Tibial artery (tissue), 4 donors: ENCODE results near the gene CELSR3.

Experiments used
- DNase-seq, 2 donors: peaks; one replicate each; pipeline ENCODE4 v3.0.0-alpha.2; 2019
- H3K27ac ChIP-seq, 2 donors: fragments of 200-600 bp; sonication (generic) in 1 of 2; 1 replicate in 1 of 2; 2 replicates in 1 of 2; pipeline ENCODE4 v1.5.1; 2018 to 2019; ENCODE audit warnings: mild to moderate bottlenecking in 1 of 2
- H3K27me3 ChIP-seq, 2 donors: fragments of 200-600 bp; sonication (generic) in 1 of 2; one replicate each; pipeline versions ENCODE4 v1.5.1 to v1.6.0; 2016 to 2019
- H3K36me3 ChIP-seq, 3 donors: fragments of 200-600 bp; sonication (generic) in 2 of 3; one replicate each; pipeline ENCODE4 v1.5.1; 2016 to 2019; ENCODE audit warnings: mild to moderate bottlenecking in 2 of 3
- H3K4me1 ChIP-seq, 4 donors: fragments of 200-600 bp; sonication (generic) in 2 of 4; 1 replicate in 3 of 4; 2 replicates in 1 of 4; pipeline ENCODE4 v1.5.1; 2016 to 2019
- H3K4me3 ChIP-seq, 2 donors: fragments of 200-600 bp; sonication (generic) in 1 of 2; 1 replicate in 1 of 2; 2 replicates in 1 of 2; pipeline ENCODE4 v1.5.1; 2018 to 2019; ENCODE audit warnings: mild to moderate bottlenecking in 2 of 2
- H3K9me3 ChIP-seq, 3 donors: fragments of 200-600 bp; sonication (generic) in 1 of 3; one replicate each; pipeline ENCODE4 v1.5.1; 2016 to 2019
- CTCF ChIP-seq, 2 experiments: fragments of 200-600 bp in 1 of 2; fragments of 450-650 bp in 1 of 2; IDR thresholded peaks; one replicate each; pipeline ENCODE4 v1.5.1; 2017 to 2019; ENCODE audit warnings: antibody characterized with exemption in 2 of 2, mild to moderate bottlenecking in 1 of 2, moderate library complexity in 1 of 2
- intact Hi-C: fragments of 100-400 bp; cut with DNase I; formaldehyde crosslinking; loops from one replicate; pipeline ENCODE4 v1.15.0; 2023; ENCODE audit warnings: low total_unique reads

The CELSR3 gene

GRCh38 chr3:48601622-48601994, 61.1 kb downstream of the CELSR3 start:
- Histone ChIP-seq H3K27me3 (no peaks in the 10 kb centered on the region), H3K4me3 (no peak overlapping the region), H3K4me1 (peaks cover 7 to 47% (median 41%) of the 10 kb centered on the region in 4 donors), H3K27ac (peak overlapping the region; percentile 84 to 90), H3K9me3 (no peaks in the 10 kb centered on the region), H3K36me3 (peaks cover 72 to 76% (median 75%) of the 10 kb centered on the region in 3 donors)
- no peak for DNase-seq
- TF ChIP-seq CTCF (IDR thresholded peaks at IDR 0.05) = no peak
- intact Hi-C loops = no loop called here

GRCh38 chr3:48600711-48601621, 61.7 kb downstream of the CELSR3 start:
- Histone ChIP-seq H3K36me3 (peaks cover 71 to 75% (median 71%) of the 10 kb centered on the region in 3 donors), H3K4me3 (no peak overlapping the region), H3K4me1 (peaks cover 7 to 53% (median 47%) of the 10 kb centered on the region in 4 donors), H3K9me3 (no peaks in the 10 kb centered on the region), H3K27ac (peak overlapping the region; percentile 84 to 90), H3K27me3 (no peaks in the 10 kb centered on the region)
- intact Hi-C loops = no loop called here
- no peak for TF ChIP-seq CTCF (IDR thresholded peaks at IDR 0.05)
- DNase-seq = no peak

DNA sequence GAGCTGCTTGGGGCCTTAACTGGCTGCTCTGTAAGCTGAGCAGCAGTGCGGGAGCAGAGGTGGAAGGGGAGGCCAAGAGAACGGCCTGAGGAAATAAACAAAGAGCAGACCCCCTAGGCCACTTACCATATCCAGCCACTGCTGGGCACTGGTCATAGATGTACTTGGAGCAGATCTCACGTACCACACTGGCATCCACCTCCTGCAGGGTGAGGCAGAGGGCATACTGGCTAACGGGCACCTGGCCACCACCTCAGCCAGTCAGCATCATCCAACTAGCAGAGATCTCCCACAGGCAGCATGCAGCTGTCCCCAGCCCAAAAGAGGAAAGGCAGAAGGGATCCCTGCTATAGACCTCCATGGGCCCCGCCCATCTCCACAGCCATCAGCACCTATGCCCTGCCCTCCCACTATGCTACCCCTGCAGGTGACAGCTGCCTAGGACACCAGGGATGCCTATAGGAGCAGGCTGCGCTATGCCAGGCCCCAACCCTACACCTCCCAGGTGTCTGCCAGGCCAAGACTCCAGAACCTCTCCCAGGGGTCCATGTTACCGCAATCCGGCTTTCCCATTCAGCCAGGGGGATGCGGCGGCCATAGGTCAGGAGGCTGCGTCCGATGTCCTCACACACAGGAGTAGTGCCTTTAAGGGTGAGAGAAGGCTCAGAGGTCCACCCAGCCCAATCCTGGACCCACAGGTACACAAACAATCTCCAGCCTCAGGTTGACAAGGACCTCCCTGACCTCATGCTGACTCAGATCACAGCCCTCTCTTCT, 63.0 kb downstream of the CELSR3 start:
- Histone ChIP-seq H3K4me1 (peaks cover 7 to 66% (median 60%) of the 10 kb centered on the region in 4 donors), H3K27ac (peak overlapping the region; percentile 84 to 90), H3K9me3 (no peaks in the 10 kb centered on the region), H3K36me3 (peaks cover 58 to 62% (median 59%) of the 10 kb centered on the region in 3 donors), H3K27me3 (no peaks in the 10 kb centered on the region), H3K4me3 (no peak overlapping the region)
- no peak for DNase-seq
- intact Hi-C loops = no loop called here
- TF ChIP-seq CTCF (IDR thresholded peaks at IDR 0.05) = no peak

GRCh38 chr3:48599077-48599501, 63.6 kb downstream of the CELSR3 start:
- Histone ChIP-seq H3K4me3 (no peak overlapping the region), H3K27me3 (peaks cover 0 to 2% of the 10 kb centered on the region in 2 donors), H3K9me3 (no peaks in the 10 kb centered on the region), H3K27ac (peak overlapping the region; percentile 84 to 90), H3K4me1 (peaks cover 7 to 72% (median 65%) of the 10 kb centered on the region in 4 donors), H3K36me3 (peaks cover 52 to 56% (median 52%) of the 10 kb centered on the region in 3 donors)
- intact Hi-C loops = no loop called here
- DNase-seq = no peak
- TF ChIP-seq CTCF (IDR thresholded peaks at IDR 0.05) = no peak

GRCh38 chr3:48598323-48599076, 64.2 kb downstream of the CELSR3 start:
- intact Hi-C loops = no loop called here
- H3K4me1 ChIP-seq = peaks cover 7 to 72% (median 65%) of the 10 kb centered on the region in 4 donors
- H3K4me3 ChIP-seq = no peak overlapping the region
- no peaks in the 10 kb centered on the region for H3K9me3 ChIP-seq
- H3K36me3 ChIP-seq = peaks cover 46 to 50% (median 47%) of the 10 kb centered on the region in 3 donors
- TF ChIP-seq CTCF (IDR thresholded peaks at IDR 0.05) = no peak
- peak; percentile 65 to 93 for DNase-seq
- H3K27me3 ChIP-seq = peaks cover 0 to 6% of the 10 kb centered on the region in 2 donors
- H3K27ac ChIP-seq = peak overlapping the region; percentile 84 to 90
